RPMI7951 (cell line): ENCODE data around the gene RAD51B. TPM values are rescaled to one million over a fixed set of nuclear protein-coding genes. Genes with fewer than 3 reads are reported as not detected.

Source experiments
- DNase-seq: peaks from one replicate; pipeline ENCODE4 v3.0.0-alpha.2; 2012; ENCODE audit warnings: low read depth
- total RNA-seq: library from RNA; depleted of rRNA; stranded (reverse); fragments of >200 nt; shearing (Covaris generic); gene quantifications from 2 replicates; pipeline ENCODE4 v1.2.3, GENCODE V29; 2014

Gene RAD51B
- total RNA-seq, 1 experiment from 2014 or later: 10.9 TPM

- peak; percentile 68 for DNase-seq
Observed at GRCh38 chr14:68589447-68590200, 770.0 kb downstream of the RAD51B start.

GRCh38 chr14:68590201-68590522 lies 770.6 kb downstream of the RAD51B start:
- no peak for DNase-seq

GRCh38 chr14:68591786-68592185 lies 772.2 kb downstream of the RAD51B start:
- DNase-seq: no peak

- DNase-seq: no peak
Observed at GRCh38 chr14:68592948-68593556, 773.5 kb downstream of the RAD51B start.

- peak; percentile 15 for DNase-seq
Observed at GRCh38 chr14:68593806-68594536, 774.4 kb downstream of the RAD51B start.

GRCh38 chr14:68594737-68595380 lies 775.3 kb downstream of the RAD51B start:
- no peak for DNase-seq

GRCh38 chr14:68596211-68596610 lies 776.6 kb downstream of the RAD51B start:
- no peak for DNase-seq

- no peak for DNase-seq
Observed at GRCh38 chr14:68596701-68597100, 777.1 kb downstream of the RAD51B start.

- DNase-seq: no peak
Observed at GRCh38 chr14:68598089-68598488, 778.5 kb downstream of the RAD51B start.

GRCh38 chr14:68598621-68599447 lies 779.3 kb downstream of the RAD51B start:
- peak; percentile 93 for DNase-seq

- no peak for DNase-seq
Observed at GRCh38 chr14:68599896-68600610, 780.5 kb downstream of the RAD51B start.

- DNase-seq: no peak
Observed at GRCh38 chr14:68602507-68602906, 782.9 kb downstream of the RAD51B start.

- no peak for DNase-seq
Observed at GRCh38 chr14:68603533-68604360, 784.2 kb downstream of the RAD51B start.

GRCh38 chr14:68604361-68604730 lies 784.8 kb downstream of the RAD51B start:
- no peak for DNase-seq

- DNase-seq: no peak
Observed at GRCh38 chr14:68604822-68605221, 785.2 kb downstream of the RAD51B start.

GRCh38 chr14:68606176-68606575 lies 786.6 kb downstream of the RAD51B start:
- no peak for DNase-seq

GRCh38 chr14:68606644-68607043 lies 787.1 kb downstream of the RAD51B start:
- no peak for DNase-seq

- no peak for DNase-seq
Observed at GRCh38 chr14:68607081-68607866, 787.7 kb downstream of the RAD51B start.

- DNase-seq: no peak
Observed at GRCh38 chr14:68607867-68608573, 788.4 kb downstream of the RAD51B start.
